ENCODE data around the gene NUP214. TPM values are rescaled to one million over a fixed set of nuclear protein-coding genes. Genes with fewer than 3 reads are reported as not detected.

The NUP214 gene
- total RNA-seq, 1 experiment from 2014 or later: 25.6 TPM

- Histone ChIP-seq H3K36me3 (ENCODE audit: low read depth, low read length) (no peaks in the 10 kb centered on the region), H3K27ac (ENCODE audit: low read length) (no peak overlapping the region), H3K9me3 (ENCODE audit: low read length) (no peaks in the 10 kb centered on the region), H3K4me1 (ENCODE audit: insufficient read depth, low read length) (no peaks in the 10 kb centered on the region), H3K9ac (ENCODE audit: low read length) (no peak overlapping the region), H4K20me1 (ENCODE audit: low read length) (no peaks in the 10 kb centered on the region), H3F3A (ENCODE audit: low read length, unreplicated experiment) (no peaks in the 10 kb centered on the region), H3K79me2 (ENCODE audit: low read length) (no peaks in the 10 kb centered on the region), H3K9me2 (replicated peaks; ENCODE audit: low read length) (no peaks in the 10 kb centered on the region), H3K4me3 (ENCODE audit: low read length) (no peak overlapping the region), H3K4me2 (ENCODE audit: low read length) (no peak overlapping the region), H3K27me3 (ENCODE audit: low read length) (no peaks in the 10 kb centered on the region), H2AFZ (ENCODE audit: low read length) (no peak overlapping the region)
- ChIA-PET POLR2A (ENCODE audit: unreplicated experiment) (no interaction called here), CTCF (no interaction called here)
- BruUV-seq (replicated peaks): no TSS peak
- TF ChIP-seq CTCF (conservative IDR thresholded peaks at IDR 0.05; ENCODE audit: low read depth, low read length): no peak
- no peak for TF ChIP-seq EZH2 (IDR thresholded peaks at IDR 0.05; ENCODE audit: low read length, unreplicated experiment)
- no peak for TF ChIP-seq EZH2phosphoT487 (IDR thresholded peaks at IDR 0.05; ENCODE audit: borderline replicate concordance, low read length)
- no peak for DNase-seq
- ATAC-seq: no peak
- intact Hi-C loops (cut with micrococcal nuclease): no loop called here
Observed at GRCh38 chr9:131263701-131264100, 138.3 kb downstream of the NUP214 start.

- Histone ChIP-seq H3F3A (ENCODE audit: low read length, unreplicated experiment) (no peaks in the 10 kb centered on the region), H2AFZ (ENCODE audit: low read length) (no peak overlapping the region), H3K9me3 (ENCODE audit: low read length) (no peaks in the 10 kb centered on the region), H3K9me2 (replicated peaks; ENCODE audit: low read length) (no peaks in the 10 kb centered on the region), H3K4me1 (ENCODE audit: insufficient read depth, low read length) (no peaks in the 10 kb centered on the region), H3K9ac (ENCODE audit: low read length) (no peak overlapping the region), H4K20me1 (ENCODE audit: low read length) (no peaks in the 10 kb centered on the region), H3K4me3 (ENCODE audit: low read length) (no peak overlapping the region), H3K79me2 (ENCODE audit: low read length) (no peaks in the 10 kb centered on the region), H3K36me3 (ENCODE audit: low read depth, low read length) (no peaks in the 10 kb centered on the region), H3K27ac (ENCODE audit: low read length) (no peak overlapping the region), H3K4me2 (ENCODE audit: low read length) (no peak overlapping the region), H3K27me3 (ENCODE audit: low read length) (no peaks in the 10 kb centered on the region)
- DNase-seq: no peak
- intact Hi-C loops (cut with micrococcal nuclease): no loop called here
- ChIA-PET POLR2A (ENCODE audit: unreplicated experiment) (no interaction called here), CTCF (no interaction called here)
- BruUV-seq (replicated peaks): no TSS peak
- no peak for ATAC-seq
- TF ChIP-seq EZH2 (IDR thresholded peaks at IDR 0.05; ENCODE audit: low read length, unreplicated experiment): no peak
- no peak for TF ChIP-seq EZH2phosphoT487 (IDR thresholded peaks at IDR 0.05; ENCODE audit: borderline replicate concordance, low read length)
- TF ChIP-seq CTCF (conservative IDR thresholded peaks at IDR 0.05; ENCODE audit: low read depth, low read length): no peak
Observed at GRCh38 chr9:131264231-131264630, 138.8 kb downstream of the NUP214 start.

- no peaks in the 10 kb centered on the region for H3K36me3 ChIP-seq (ENCODE audit: low read depth, low read length)
- no peak overlapping the region for H3K4me2 ChIP-seq (ENCODE audit: low read length)
- H3K79me2 ChIP-seq (ENCODE audit: low read length): no peaks in the 10 kb centered on the region
- intact Hi-C loops (cut with micrococcal nuclease): no loop called here
- no peaks in the 10 kb centered on the region for H3K4me1 ChIP-seq (ENCODE audit: insufficient read depth, low read length)
- BruUV-seq (replicated peaks): no TSS peak
- ChIA-PET CTCF (no interaction called here), POLR2A (ENCODE audit: unreplicated experiment) (no interaction called here)
- no peaks in the 10 kb centered on the region for H3K9me3 ChIP-seq (ENCODE audit: low read length)
- H3K27me3 ChIP-seq (ENCODE audit: low read length): no peaks in the 10 kb centered on the region
- peak; percentile 3 for DNase-seq
- H3K9me2 ChIP-seq (replicated peaks; ENCODE audit: low read length): no peaks in the 10 kb centered on the region
- TF ChIP-seq EZH2phosphoT487 (IDR thresholded peaks at IDR 0.05; ENCODE audit: borderline replicate concordance, low read length): no peak
- no peak for TF ChIP-seq CTCF (conservative IDR thresholded peaks at IDR 0.05; ENCODE audit: low read depth, low read length)
- no peak for TF ChIP-seq EZH2 (IDR thresholded peaks at IDR 0.05; ENCODE audit: low read length, unreplicated experiment)
- no peak overlapping the region for H3K9ac ChIP-seq (ENCODE audit: low read length)
- H3K27ac ChIP-seq (ENCODE audit: low read length): no peak overlapping the region
- no peaks in the 10 kb centered on the region for H4K20me1 ChIP-seq (ENCODE audit: low read length)
- no peak for ATAC-seq
- no peak overlapping the region for H2AFZ ChIP-seq (ENCODE audit: low read length)
- no peak overlapping the region for H3K4me3 ChIP-seq (ENCODE audit: low read length)
- H3F3A ChIP-seq (ENCODE audit: low read length, unreplicated experiment): no peaks in the 10 kb centered on the region
Observed at GRCh38 chr9:131266266-131267229, 141.2 kb downstream of the NUP214 start.
